Activated naive CD8-positive, alpha-beta T cell treated with anti-CD3 and anti-CD28 coated beads, Interleukin-2, amount 10 ng/mL, durations not matched to agents 7 days and 5 days (primary cell): ENCODE measurements around the gene GDF10. TPM values are rescaled to one million over a fixed set of nuclear protein-coding genes. Genes with fewer than 3 reads are reported as not detected.

ENCODE experiments used
- ATAC-seq: fragments of 150-1000 bp; cut with Tn5 transposase; one replicate; pipeline ENCODE4 v1.10.0; 2021; ENCODE audit warnings: low read depth, moderate library complexity
- POLR2A ChIA-PET: fragments of 350-600 bp; sonication (Branson Sonifier 250); formaldehyde crosslinking; loops from one replicate; lab custom pipeline; 2021; ENCODE audit warnings: antibody characterized with exemption; lab: Charles Lee
- DNase-seq: peaks from one replicate; pipeline ENCODE4 v3.0.0; 2021
- H3K27ac Mint-ChIP-seq: one replicate; pipeline ENCODE4 v1.8.0; 2022; ENCODE audit warnings: mild to moderate bottlenecking, mixed read lengths
- H3K27me3 Mint-ChIP-seq: one replicate; pipeline ENCODE4 v1.8.0; 2022; ENCODE audit warnings: mild to moderate bottlenecking, moderate library complexity, mixed read lengths
- H3K36me3 Mint-ChIP-seq: one replicate; pipeline ENCODE4 v1.8.0; 2021; ENCODE audit warnings: mild to moderate bottlenecking, mixed read lengths
- H3K4me1 Mint-ChIP-seq: one replicate; pipeline ENCODE4 v1.8.0; 2021; ENCODE audit warnings: mixed read lengths
- H3K4me3 Mint-ChIP-seq: one replicate; pipeline ENCODE4 v1.8.0; 2022; ENCODE audit warnings: mild to moderate bottlenecking, moderate library complexity, mixed read lengths
- H3K9me3 Mint-ChIP-seq: one replicate; pipeline ENCODE4 v1.8.0; 2021; ENCODE audit warnings: mixed read lengths
- total RNA-seq, 2 experiments: library from RNA; stranded (reverse); gene quantifications; one replicate each; pipeline ENCODE4 v1.2.3, GENCODE V29; 2021

The GDF10 gene
- total RNA-seq, 2 experiments from 2014 or later: 0.11 TPM

DNA sequence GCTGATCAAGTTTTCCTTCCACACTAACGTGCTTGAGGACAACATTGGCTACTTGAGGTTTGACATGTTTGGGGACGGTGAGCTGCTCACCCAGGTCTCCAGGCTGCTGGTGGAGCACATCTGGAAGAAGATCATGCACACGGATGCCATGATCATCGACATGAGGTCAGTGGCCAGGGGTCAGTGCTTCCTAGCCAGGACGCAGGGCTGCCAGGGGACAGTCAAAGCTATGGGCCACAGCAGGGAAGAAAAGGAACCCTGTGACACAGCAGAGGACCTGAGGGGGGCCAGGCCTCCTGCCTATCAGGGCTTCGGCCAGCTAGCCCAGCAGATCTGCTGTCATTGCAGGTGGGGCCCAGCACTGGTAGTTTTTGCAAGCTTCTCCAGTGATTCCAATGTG lies 53.4 kb downstream of the GDF10 start:
- Mint-ChIP-seq H3K27ac (no peak overlapping the region), H3K9me3 (no peaks in the 10 kb centered on the region), H3K27me3 (no peaks in the 10 kb centered on the region), H3K36me3 (no peaks in the 10 kb centered on the region), H3K4me1 (no peaks in the 10 kb centered on the region), H3K4me3 (no peak overlapping the region)
- no peak for ATAC-seq
- DNase-seq: no peak
- POLR2A ChIA-PET: no interaction called here

DNA sequence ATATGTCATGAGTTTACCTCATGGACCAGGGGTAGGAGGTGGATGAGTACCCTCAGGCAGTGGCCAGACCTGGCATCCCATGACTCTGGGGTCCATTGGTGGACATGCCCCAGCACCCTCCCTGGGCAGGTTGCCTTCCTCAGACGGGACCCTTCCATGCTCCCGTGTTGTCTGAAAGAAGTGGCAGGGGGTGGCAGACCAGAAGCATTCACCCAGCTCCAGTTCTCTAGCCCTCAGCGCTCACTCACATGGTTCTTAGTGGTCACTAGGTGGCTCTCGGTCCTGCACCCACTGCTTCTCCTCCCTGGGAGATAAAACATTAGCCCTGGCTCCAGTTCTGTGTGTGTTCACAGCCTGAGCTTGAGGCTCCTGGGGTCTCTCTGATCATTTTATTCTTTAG lies 54.2 kb downstream of the GDF10 start:
- no peaks in the 10 kb centered on the region for H3K9me3 Mint-ChIP-seq
- no peak overlapping the region for H3K27ac Mint-ChIP-seq
- no peaks in the 10 kb centered on the region for H3K4me1 Mint-ChIP-seq
- POLR2A ChIA-PET: no interaction called here
- no peaks in the 10 kb centered on the region for H3K36me3 Mint-ChIP-seq
- H3K27me3 Mint-ChIP-seq: no peaks in the 10 kb centered on the region
- DNase-seq: no peak
- no peak overlapping the region for H3K4me3 Mint-ChIP-seq
- ATAC-seq: no peak

DNA sequence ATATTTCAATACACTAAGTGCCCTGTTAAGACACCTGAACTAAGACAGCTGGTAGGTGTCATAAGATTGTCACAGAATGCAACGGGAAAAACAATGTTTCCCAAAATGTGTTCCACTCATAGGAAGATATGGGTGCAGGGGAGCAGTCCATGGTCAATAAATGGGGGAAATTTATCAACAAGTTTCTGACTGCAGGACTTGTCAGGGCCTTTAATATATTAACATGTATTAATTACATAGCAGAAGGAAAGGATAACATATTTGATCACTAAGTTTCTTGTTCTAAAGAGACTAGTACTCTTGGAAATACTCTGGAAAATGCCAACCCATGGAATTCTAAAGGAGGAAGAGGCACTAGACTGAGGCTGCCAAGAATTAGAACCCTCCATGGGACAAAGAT lies 54.9 kb downstream of the GDF10 start:
- ATAC-seq (no peak), DNase-seq (no peak)
- Mint-ChIP-seq H3K4me1 (no peaks in the 10 kb centered on the region), H3K9me3 (no peaks in the 10 kb centered on the region), H3K27ac (no peak overlapping the region), H3K27me3 (no peaks in the 10 kb centered on the region), H3K36me3 (no peaks in the 10 kb centered on the region), H3K4me3 (no peak overlapping the region)
- POLR2A ChIA-PET: no interaction called here

DNA sequence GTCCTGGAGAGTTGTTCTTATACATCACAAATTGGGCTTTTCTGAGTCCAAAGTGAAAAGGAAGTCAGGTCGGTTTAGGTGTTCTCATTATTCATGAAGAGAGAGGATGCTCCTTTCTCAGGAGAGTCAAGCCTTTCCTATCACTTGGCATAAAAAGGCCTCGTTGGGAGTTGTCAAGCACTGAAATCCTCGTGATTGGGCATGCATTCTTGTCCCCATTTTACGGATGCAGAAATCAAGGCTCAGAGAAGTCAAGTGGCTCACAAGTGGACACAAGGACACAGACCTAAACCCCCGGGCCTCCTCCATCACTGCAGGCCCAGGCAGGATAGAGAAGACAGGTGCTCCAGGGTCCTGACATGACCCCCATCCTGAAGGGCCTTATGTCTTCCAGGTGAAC lies 56.7 kb downstream of the GDF10 start:
- DNase-seq (no peak), ATAC-seq (no peak)
- POLR2A ChIA-PET: no interaction called here
- Mint-ChIP-seq H3K4me1 (no peaks in the 10 kb centered on the region), H3K27me3 (no peaks in the 10 kb centered on the region), H3K4me3 (no peak overlapping the region), H3K9me3 (no peaks in the 10 kb centered on the region), H3K27ac (no peak overlapping the region), H3K36me3 (no peaks in the 10 kb centered on the region)

DNA sequence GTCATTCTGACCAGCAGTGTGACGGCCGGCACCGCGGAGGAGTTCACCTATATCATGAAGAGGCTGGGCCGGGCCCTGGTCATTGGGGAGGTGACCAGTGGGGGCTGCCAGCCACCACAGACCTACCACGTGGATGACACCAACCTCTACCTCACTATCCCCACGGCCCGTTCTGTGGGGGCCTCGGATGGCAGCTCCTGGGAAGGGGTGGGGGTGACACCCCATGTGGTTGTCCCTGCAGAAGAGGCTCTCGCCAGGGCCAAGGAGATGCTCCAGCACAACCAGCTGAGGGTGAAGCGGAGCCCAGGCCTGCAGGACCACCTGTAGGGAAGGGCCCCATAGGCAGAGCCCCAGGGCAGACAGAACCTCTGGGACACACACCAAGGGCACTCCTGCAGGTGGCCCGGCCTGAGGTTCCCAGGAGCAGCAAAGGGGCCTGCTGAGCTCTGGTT lies 57.2 kb downstream of the GDF10 start:
- no peak overlapping the region for H3K27ac Mint-ChIP-seq
- H3K36me3 Mint-ChIP-seq: no peaks in the 10 kb centered on the region
- no peak overlapping the region for H3K4me3 Mint-ChIP-seq
- ATAC-seq (no peak), DNase-seq (no peak)
- no peaks in the 10 kb centered on the region for H3K4me1 Mint-ChIP-seq
- H3K9me3 Mint-ChIP-seq: no peaks in the 10 kb centered on the region
- POLR2A ChIA-PET: no interaction called here
- H3K27me3 Mint-ChIP-seq: peaks cover under 1% of the 10 kb centered on the region

DNA sequence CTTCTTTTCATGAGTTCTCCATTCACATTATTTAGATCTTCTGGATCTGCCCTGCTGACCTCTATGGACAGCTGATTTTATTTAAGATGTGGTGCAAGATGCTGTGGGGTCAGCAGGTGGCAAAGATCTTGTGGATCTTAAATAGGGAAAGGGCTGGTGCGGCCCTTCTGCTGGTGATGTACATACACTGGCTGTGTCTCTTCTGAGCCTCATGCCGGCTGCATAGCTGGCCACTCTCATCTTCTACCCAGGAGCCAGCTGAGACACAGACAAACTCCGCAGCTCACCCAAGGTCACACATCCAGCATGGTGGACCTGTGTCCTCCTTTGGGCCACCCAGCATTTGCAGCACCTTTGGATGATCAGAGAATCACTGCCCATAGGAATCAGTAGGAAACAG lies 57.9 kb downstream of the GDF10 start:
- no peaks in the 10 kb centered on the region for H3K9me3 Mint-ChIP-seq
- no peak for DNase-seq
- H3K4me1 Mint-ChIP-seq: no peaks in the 10 kb centered on the region
- H3K4me3 Mint-ChIP-seq: no peak overlapping the region
- no peak for ATAC-seq
- H3K27me3 Mint-ChIP-seq: peaks cover 2% of the 10 kb centered on the region
- no peak overlapping the region for H3K27ac Mint-ChIP-seq
- POLR2A ChIA-PET: no interaction called here
- no peaks in the 10 kb centered on the region for H3K36me3 Mint-ChIP-seq

DNA sequence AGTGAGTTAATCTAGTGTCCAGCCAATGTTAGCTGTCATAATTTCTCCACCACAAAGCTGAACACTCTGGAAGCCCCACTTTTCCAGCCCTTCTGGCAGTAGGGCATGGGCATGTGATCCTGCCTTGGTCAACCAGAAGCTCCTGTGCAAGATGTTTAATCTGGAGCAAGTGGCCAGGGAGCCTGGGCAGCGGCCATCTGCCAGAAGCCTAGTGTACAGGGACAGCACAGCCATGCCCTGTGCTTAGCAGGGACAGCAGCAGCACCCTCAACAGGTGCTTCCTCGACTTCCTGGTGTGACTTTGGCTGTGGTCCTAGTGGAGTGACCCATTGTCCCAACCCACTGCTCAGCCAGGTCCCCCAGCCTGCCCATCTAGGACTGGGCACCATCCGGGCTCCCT lies 58.5 kb downstream of the GDF10 start:
- H3K4me1 Mint-ChIP-seq: no peaks in the 10 kb centered on the region
- no peaks in the 10 kb centered on the region for H3K36me3 Mint-ChIP-seq
- H3K27ac Mint-ChIP-seq: no peak overlapping the region
- H3K4me3 Mint-ChIP-seq: no peak overlapping the region
- ATAC-seq: no peak
- DNase-seq: no peak
- no peaks in the 10 kb centered on the region for H3K9me3 Mint-ChIP-seq
- POLR2A ChIA-PET: no interaction called here
- H3K27me3 Mint-ChIP-seq: peaks cover 2% of the 10 kb centered on the region

DNA sequence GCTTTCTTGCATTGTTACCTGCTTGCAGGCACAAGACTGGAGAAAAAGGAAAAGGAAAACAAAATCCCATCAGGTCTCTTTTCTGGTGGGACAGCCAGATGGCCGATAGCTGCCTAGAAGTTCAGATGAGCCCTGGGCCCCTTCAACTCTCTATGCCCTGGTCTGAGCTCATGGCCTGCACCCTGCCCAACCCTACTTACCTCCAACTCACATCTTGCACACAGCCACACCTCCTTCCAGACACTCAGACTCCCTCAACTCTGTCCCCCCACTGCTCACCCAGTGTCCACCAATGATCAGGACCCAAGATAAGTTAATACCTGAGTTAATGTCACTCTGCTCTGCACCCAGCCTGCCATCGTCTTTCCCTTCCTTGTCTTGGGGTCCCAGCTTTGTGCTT lies 59.1 kb downstream of the GDF10 start:
- ATAC-seq: no peak
- POLR2A ChIA-PET: no interaction called here
- Mint-ChIP-seq H3K36me3 (no peaks in the 10 kb centered on the region), H3K4me3 (no peak overlapping the region), H3K27me3 (peaks cover 2% of the 10 kb centered on the region), H3K9me3 (no peaks in the 10 kb centered on the region), H3K27ac (no peak overlapping the region), H3K4me1 (no peaks in the 10 kb centered on the region)
- DNase-seq: no peak

DNA sequence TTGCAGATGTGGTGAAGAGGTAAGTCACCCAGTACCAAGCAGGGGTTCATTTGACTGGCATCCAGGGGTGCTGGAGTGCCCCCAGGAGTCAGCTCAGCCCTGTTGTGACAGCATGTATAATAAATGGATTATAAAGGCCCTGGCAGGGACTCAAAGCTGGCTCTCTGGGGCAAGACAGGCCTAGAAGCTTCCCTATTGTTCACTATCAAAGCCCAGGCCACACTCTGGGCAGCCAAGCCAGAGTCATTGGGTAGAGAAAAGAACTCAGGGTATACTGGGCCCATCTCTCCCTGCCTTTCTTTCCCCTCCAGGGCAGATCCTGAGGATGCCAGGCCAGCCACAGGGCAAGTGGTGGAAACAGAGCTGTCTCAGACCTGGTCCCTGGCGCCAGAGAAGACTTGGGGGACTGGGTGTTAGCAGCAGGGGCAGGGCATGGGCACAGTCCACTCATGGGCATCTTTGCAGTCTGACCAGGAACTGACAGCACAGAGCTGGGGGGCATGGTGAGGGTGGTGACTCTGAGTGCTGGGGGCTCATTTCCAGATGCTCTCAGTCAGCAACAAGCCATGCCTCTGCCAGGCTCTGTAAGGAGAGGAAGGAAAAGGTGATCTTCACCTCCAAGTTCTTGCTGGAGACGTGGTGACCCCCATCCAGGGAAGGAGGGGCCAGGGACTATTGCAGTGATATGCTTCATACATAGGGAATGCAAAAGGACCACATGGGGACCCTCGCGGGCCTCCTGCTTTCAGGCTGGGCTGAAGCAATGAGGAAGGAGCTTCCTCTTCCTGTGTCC lies 59.8 kb downstream of the GDF10 start:
- Mint-ChIP-seq H3K27ac (no peak overlapping the region), H3K4me1 (no peaks in the 10 kb centered on the region), H3K9me3 (no peaks in the 10 kb centered on the region), H3K36me3 (no peaks in the 10 kb centered on the region), H3K4me3 (no peak overlapping the region), H3K27me3 (peaks cover 2% of the 10 kb centered on the region)
- POLR2A ChIA-PET: no interaction called here
- DNase-seq: no peak
- ATAC-seq: no peak

DNA sequence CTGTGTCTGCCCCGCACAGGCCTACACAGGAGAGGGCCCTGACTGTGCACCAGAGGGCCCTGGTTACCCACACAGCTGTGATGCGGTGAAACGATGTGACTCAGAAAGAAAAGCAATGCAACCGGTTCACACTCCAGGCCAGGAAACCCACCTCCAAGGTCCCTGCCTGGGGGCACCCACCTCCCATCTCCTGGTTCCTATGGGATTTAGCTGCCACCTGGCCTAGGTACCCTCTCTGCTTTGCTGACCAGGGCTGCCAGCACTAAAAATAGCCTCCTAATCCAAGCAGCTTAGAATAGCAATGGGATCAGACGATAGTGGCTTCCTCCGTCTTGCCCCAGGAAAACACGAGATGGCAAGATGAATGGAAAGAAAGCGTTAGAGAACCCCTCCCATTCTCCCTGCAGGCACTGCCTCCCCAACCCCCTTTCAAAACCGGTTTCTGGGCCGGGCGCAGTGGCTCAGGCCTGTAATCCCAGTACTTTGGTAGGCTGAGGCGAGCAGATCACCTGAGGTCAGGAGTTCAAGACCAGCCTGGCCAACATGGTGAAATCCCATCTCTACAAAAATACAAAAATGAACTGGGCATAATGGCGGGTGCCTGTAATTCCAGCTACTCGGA lies 60.5 kb downstream of the GDF10 start:
- POLR2A ChIA-PET: no interaction called here
- Mint-ChIP-seq H3K4me1 (no peaks in the 10 kb centered on the region), H3K4me3 (no peak overlapping the region), H3K27me3 (peaks cover 4% of the 10 kb centered on the region), H3K36me3 (no peaks in the 10 kb centered on the region), H3K9me3 (no peaks in the 10 kb centered on the region), H3K27ac (no peak overlapping the region)
- DNase-seq (no peak), ATAC-seq (no peak)

DNA sequence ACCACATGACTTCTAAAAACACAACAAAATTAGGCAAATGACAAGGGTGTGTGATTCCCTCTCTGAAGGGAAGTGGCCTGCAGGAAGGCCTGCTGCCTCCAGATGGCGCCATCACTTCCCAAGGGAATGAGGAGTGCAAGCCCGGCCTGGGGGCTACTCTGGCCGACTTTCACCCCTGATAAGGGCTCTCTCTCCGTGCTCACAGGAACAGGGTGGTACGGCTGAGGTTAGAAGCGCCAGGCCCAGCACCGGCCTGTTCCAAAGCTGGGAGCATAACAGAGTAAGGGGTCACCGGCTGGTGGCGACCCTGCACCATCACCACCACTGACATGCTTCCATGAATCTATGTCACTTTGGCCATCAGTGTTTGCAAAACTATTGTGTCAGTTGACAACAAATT lies 61.3 kb downstream of the GDF10 start:
- Mint-ChIP-seq H3K27me3 (peaks cover 4% of the 10 kb centered on the region), H3K4me1 (no peaks in the 10 kb centered on the region), H3K4me3 (no peak overlapping the region), H3K27ac (no peak overlapping the region), H3K36me3 (no peaks in the 10 kb centered on the region), H3K9me3 (no peaks in the 10 kb centered on the region)
- ATAC-seq: no peak
- POLR2A ChIA-PET: no interaction called here
- no peak for DNase-seq

DNA sequence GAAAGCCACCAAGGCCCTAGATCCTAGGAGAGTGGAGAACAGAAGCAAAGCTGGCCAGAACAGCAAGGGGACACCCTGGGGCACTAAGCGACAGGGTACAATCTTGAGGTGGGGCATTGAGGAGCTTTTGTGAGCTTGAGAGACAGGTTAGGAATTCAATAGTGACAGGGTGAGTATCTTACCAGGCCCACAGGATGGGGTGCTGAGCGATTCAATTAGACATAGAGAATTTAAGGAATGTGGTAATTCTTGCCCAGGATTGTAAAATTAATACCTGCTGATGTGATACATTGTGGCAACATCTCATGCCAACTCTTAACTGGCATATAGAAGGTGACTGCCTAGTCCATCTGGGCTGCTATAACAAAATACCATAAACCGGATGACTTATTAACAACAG lies 62.2 kb downstream of the GDF10 start:
- Mint-ChIP-seq H3K9me3 (no peaks in the 10 kb centered on the region), H3K27me3 (peaks cover 4% of the 10 kb centered on the region), H3K27ac (no peak overlapping the region), H3K36me3 (no peaks in the 10 kb centered on the region), H3K4me3 (no peak overlapping the region), H3K4me1 (no peaks in the 10 kb centered on the region)
- ATAC-seq: no peak
- POLR2A ChIA-PET: no interaction called here
- no peak for DNase-seq
